GM21447 (cell line): Measurements from ENCODE around the gene MEGF10.
"Not testable (repeated sequence)": the region's sequence is repeated elsewhere in the genome, so short reads cannot be mapped to it uniquely, and the experiment has no call there.

Source experiments
- ATAC-seq: cut with Tn5 transposase; IDR thresholded peaks from one replicate; pipeline ENCODE4 v1.9.1; 2021; ENCODE audit not compliant: unreplicated experiment

Gene MEGF10

DNA sequence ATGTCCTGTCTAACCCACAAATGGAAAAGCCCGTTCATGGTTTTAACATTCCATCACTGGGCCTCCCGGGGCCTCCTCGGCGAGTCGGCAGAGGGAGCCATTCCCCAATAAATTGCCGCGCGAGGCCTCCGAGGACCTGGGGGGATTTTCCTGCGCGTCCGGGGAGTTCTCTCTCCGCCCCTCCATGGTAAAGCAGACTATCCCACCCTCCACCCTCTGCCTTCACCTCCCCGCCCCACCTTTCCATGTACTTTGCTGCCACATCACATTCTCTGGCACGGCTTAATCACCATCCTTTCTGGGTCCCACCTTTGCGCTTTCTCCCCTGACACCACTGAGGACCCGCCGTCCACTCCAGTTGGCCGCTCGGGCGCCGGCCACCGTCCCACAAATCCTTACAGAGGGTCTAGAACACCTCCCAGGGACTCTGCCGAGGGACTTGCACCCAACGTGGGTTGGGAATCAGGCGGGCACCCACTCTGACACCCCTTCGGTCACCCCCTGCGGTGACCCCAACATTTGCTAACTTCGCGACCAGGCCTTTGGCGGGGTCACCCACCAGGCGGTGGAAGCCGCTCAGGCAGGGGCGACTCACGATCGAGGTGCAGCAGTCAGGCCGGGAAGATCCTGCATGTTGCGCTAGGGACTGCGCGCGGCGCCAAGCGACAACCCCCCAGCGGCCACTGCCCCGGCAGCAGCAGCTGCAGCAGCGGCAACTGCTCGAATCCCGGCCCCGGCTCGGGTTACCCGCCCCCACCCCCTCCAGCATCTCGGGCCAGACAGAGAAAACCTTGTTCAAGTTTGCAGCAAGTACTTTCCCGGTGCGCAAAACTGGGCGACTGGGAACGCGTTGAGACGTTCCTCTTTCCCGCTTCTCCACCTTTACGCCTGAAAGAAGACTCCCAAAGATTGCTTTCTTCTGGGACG, at the start of gene MEGF10:
Gene MEGF10 (plus strand): TSS at position 778 of the 927 bp plus-strand sequence. CDS start 40,513 bp downstream, outside the sequence.
- ATAC-seq = no peak

DNA sequence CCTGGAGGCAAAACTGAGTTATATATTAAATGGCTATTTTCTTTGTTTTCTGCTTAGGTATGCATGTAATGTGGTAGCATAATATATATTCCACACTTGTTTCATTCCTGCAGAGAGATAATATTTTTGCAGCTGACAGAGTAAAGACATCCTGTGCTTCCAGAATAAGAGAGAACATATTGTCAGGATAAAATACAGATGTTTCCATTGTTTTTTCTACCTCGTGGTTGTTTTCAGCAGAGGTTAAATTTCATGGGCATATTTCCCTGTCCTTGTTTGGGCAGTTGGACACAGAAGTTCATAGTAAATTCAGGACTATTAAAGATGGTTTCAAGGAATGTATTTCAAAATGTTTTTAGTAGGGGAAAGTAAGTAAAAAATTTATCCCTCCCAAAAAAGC, 47.6 kb upstream of the MEGF10 start:
- no peak for ATAC-seq

DNA sequence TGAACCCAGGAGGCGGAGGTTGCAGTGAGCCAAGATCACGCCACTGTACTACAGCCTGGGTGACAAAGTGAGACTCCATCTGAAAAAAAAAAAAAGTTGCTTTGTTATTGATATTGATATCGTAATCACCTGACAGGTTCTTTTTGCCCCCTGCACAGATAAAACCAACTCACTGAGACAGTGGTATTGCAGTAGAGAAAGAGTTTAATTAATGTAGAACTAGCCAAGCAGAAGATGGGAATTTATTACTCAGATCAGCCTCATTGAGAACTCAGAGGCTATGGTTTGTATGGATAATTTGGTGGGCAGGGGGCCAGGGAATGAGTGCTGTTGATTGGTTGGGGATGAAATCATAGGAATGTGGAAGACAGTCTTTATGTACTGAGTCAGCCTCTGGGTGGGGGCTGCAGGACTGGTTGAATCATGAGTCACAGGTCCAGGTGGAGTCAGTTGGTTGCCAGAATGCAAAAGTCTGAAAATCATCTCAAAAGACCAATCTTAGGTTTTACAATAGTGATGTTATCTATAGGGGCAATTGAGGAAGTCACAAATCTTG, 35.8 kb upstream of the MEGF10 start:
- no peak for ATAC-seq

DNA sequence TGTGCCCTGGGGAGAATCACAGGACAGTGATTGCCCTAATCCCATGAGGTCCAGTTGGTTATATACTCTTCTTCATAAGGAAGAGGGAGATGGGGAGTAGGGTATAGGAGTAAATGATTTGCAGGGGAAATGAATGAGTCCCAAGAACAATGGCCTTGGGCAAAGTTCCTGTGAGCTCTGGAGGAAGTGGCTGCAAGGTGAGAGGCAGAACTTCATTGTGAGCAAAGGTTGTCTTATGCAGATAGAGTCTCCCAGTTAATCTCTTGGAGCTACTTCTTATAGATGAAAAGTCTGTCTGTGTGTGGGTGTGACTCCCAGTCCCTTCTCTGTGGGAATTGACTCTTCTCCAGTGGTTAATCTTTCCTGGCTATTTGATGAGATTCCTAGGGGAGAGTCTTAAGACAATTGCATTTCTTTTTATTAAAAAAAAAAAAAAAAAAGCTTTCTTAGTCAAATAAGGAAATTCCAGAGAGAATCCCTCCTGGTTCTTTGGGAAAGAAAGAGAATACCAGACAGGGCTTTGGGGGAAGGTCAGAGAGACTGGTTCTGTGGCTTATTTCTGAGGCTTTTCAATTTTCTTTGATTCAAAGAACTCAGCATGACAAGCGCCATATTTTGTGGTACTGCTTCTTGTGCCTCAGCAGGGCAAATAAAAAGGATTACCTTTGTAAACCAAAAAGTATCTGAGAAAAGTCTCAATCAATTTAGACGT, 33.6 kb upstream of the MEGF10 start:
- ATAC-seq = no peak

DNA sequence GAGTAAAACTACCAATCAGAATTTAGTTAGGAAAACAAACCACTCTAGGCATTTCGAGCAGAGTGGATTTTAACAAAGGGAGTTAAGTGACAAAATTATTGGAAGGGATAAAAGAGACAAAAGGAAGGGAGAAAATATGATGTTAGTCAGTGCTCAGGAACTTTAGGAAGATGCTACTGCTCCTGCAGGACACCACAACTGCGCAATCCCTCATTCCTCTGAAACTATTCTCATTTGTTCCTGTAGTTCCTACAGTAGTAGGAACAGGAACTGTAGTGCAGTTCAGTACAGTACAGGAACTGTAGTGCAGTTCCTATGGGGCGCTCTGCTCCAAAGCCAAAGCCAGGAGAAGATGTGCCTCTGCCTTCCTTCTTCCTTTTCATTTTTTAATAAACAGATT, 29.9 kb upstream of the MEGF10 start:
- no peak for ATAC-seq

DNA sequence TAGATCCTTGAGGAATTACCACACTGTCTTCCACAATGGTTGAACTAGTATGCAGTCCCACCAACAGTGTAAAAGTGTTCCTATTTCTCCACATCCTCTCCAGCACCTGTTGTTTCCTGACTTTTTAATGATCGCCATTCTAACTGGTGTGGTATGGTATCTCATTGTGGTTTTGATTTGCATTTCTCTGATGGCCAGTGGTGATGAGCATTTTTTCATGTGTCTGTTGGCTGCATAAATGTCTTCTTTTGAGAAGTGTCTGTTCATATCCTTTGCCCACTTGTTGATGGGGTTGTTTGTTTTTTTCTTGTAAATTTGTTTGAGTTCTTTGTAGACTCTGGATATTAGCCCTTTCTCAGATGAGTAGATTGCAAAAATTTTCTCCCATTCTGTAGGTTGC, 25.1 kb upstream of the MEGF10 start:
- not testable (repeated sequence) for ATAC-seq

DNA sequence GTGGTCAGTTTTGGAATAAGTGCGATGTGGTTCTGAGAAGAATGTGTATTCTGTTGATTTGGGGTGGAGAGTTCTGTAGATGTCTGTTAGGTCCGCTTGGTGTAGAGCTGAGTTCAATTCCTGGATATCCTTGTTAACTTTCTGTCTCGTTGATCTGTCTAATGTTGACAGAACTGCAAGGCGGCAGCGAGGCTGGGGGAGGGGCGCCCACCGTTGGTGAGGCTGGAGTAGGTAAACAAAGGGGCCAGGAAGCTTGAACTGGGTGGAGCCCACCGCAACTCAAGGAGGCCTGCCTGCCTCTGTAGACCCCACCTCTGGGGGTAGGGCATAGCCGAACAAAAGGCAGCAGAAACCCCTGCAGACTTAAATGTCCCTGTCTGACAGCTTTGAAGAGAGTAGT, 22.3 kb upstream of the MEGF10 start:
- ATAC-seq = not testable (repeated sequence)

DNA sequence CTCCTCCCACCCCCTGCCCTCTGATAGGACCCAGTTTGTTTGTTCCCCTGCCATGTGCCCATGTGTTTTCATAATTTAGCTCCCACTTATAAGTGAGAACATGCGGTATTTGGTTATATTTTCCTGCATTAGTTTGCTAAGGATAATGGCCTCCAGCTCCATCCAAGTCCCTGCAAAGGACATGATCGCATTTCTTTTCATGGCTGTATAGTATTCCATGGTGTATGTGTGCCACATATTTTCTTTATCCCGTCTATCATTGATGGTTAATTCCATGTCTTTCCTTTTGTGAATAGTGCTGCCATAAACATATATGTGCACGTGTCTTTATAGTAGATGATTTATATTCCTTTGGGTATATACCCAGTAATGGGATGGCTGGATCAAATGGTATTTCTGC, 19.9 kb upstream of the MEGF10 start:
- ATAC-seq = not testable (repeated sequence)

DNA sequence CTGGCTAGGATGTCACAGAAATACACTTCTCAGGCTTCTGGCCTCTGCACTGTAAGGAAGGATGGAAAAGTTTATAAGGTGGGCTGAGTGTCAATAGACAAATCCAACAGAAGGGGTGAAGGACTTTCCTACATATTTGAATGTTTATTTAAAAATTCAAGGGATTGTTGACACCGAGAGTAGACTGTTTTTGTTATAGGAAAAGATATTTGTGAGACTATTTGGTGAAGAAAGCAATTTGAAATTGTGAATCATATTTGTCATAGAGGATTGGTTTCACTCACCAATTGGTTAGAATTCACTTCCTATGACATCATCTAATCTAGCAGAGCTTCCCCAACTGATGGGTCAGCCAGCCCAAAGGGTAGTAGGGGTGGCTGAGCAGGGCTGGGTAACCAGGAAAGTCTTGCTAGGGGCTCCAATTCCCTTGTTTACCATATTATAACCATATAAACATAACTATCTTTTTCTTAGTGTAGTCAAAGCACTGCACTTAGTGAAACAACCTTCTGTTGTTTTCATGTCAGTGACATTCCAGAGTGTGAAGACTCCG, 14.9 kb upstream of the MEGF10 start:
- ATAC-seq = no peak

DNA sequence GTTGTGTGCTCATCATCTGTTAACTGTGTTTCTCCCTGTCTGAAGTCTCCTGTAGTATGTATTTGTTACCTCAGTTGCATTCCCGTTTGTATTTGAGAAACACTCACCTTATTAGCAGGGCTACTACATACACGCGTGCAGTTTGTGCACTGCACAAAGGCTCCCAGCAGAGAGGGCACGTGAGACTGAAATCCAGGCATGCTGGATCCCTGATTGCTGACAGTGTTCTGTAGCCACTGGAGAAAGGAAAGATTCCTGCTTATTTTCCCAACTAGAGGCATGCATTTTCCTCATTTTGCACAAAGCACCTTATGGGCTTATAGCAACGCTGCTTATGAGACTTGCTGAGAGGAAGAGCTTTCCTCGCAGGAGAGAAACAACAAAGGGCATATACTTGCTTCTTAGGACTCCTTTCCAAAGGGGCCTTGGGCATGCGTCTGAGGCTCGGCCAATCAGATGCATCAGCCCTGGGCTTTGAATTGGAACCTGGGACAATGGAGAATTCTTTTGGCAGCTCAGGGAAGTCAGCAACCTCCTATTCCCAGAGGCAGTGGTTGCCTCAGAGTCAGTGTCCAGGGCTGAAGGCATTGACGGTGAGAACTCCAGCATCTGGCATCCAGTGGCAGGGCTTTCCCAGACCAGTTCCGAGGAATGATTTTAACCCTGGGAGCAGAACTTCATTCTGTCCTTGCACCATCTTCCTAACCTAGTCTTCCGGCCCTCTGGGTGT, 9.9 kb upstream of the MEGF10 start:
- ATAC-seq = no peak

DNA sequence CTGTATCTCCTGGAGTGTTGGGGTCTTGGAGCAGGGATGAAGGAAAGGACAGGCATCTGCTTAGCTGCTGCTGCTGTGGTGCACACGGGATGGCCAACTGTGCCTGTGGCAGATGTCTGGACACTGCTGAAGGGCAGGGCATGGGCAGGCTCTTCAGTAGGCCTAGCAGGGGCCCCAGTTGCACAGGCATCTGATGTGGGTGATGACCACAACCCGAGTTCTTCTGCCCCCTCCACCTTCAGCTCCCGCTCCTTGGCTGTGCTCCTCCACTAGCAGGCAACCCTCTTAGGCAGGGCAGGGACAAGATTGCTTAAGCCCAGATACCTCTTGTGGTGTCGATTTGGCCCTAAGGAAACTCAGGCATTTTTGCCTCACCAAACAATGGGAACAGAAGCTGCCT, 9.0 kb upstream of the MEGF10 start:
- no peak for ATAC-seq

DNA sequence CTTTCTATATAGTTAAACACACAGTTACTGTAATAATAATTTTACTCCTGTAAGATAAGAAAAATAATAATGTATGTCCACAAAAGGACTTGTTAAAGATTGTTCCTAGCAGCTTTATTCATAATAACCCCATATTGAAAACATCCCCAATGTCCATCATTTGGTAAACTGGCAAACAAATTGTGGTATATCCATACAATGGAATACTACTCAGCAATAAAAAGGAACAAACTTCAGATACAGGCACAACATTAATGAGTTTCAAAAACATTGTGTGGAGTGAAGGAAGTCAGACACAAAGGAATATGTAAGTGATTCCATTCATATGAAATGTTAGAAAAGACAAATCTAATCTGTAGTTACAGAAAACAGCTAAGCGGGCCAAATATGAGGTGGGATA, 1.9 kb upstream of the MEGF10 start:
- ATAC-seq = no peak

DNA sequence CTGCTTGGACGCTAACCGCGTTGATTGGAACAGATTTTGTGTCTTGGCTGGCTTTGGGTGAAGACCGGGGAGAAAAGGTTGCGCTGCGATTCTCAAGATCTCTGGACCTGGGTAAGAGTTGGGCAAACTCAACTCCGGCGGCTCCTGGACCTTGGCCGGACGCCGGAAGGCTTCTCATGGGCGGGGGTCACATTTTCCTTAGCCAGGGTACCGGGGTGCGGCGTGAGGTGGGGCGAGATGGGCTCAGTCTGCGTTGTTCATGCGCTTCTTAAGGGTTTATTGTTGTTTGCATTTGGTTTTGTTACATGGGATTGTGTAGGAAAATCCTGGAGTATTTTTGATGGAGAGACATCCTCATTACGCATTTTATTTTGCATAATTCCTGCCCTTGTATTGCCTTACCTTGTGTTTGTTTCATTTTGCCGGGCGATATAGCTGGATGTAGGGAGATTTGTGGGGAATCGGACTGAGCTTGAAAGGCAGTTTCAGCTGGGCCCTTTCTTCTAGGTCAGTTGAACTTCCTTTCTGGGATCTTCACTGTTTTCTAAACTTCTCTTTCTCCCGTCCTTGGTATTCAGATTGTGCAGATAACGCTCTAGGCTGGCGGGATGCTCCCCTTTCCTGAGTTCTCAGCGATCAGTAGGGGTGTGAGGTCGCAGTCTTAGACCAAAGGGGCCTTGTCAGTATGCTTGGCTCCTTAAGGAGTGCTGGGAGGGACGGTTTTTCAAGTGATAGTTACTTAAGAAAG, 524 bp downstream of the MEGF10 start:
- ATAC-seq = no peak

DNA sequence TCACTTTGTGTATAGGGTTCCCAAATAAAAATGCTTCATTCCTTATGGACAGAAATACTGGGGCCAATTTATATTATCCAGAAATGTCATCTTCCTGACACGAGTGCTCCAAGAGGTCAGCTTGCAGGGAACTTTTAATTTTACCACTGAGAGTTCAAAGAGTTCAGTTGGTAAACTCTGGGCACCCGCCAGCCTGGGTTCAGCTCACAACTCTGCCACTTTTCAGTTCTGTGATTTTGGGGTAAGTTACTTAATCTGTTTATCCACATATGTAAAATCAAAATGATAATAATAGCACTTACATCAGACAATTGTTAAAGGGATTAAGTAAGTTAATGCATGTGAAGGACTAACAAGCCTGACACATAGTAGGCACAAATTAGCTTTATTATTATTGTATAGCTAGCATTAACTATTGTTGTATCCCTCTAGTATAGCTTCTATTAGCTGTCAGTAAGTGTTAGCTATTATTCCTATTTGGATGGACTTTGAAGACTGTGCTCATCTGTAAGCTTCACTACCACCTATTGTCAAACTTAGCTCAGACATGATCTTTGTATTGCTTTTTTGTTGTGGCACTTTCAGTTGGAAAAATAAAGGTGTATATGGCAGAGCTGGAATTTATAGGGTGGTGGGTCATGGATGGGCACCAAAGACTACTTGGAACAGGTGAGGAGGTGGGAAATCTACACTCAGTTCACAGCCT, 1.6 kb downstream of the MEGF10 start:
- no peak for ATAC-seq

DNA sequence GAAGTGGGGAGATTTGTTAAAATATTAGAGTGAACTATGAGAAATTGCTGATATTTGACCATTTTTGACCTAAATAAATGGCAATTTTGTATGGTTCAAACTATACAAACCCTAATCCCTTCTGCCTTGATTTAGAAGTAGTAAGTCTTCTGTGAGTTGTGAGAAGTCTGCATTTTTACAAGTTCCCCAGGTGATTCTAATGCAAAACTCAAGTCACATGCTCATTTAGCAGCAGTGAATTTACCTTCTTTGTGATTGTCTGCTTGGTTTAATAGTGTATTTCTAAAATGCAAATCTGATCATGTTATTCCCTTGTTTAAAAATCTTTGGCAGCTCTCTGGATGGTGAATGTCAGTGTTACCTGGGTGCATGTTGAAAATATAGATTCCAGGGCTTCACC, 2.8 kb downstream of the MEGF10 start:
- ATAC-seq = no peak

DNA sequence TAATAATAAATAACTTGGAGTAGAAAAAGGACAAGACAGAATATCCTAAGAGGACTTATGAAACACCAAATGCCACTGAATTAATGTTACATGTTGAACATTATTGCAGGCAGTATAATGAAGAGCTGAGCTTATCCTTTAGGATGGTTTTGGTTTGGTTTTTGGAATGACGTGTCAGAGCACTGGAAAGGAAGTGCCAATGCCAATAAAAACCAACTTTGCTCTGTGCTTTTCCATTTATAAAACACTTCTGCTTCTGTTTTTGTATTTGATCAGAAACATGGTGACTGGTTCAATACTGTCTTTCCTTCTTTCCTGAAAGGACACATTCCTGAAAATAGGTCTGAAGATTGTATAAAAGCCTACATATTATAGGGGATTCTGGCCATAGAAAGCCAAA, 4.2 kb downstream of the MEGF10 start:
- no peak for ATAC-seq

DNA sequence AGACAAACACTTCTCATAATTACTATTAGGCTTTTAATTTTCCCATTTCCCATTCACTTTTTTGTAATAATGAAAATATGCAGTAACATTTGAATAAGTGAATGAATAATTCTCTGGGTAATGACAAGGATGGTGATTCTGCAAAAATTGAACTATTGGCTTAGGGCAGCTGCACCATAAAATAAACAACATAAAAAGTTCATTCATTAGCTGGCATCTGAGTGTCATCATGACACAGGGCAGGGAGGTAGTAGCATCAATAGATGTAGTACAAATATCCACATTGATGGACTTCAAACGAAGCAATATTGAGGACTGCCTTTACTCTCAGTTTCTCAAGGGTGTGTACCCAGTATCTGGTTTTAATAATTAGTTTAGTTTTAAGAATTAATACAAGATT, 4.9 kb downstream of the MEGF10 start:
- ATAC-seq = no peak

DNA sequence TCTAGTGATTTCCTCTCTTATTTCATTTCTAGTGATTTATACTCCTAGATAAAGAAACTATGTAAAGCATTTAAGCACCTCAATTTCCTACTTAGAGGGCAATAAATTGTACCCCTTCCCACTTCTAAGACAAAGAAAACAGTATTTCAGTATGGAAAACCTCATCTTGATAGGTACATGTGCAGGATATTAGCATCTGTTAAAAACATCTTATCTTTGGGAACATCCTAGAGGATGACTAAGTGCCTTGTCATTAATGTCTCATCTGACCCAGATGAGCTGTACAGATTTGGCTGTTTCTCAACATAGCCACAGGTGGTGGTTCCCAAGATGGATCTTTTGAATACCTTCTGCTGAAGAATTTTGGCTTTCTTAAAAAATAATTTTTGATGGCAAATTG, 5.7 kb downstream of the MEGF10 start:
- ATAC-seq = no peak

DNA sequence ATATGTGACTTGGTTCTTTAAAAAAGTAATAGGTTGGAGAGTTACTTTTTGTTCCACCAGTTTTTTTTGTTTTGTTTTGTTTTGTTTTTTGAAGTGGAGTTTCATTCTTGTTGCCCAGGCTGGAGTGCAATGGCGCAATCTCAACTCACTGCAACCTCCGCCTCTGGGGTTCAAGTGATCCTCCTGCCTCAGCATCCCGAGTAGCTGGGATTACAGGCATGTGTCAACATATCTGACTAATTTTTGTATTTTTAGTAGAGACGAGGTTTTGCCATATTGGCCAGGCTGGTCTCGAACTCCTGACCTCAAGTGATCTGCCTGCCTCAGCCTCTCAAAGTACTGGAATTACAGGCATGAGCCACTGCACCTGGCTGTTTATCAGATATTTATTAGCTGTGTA, 6.3 kb downstream of the MEGF10 start:
- not testable (repeated sequence) for ATAC-seq
